HL-60 (cell line): ENCODE data around the gene KSR1.
"Not testable (repeated sequence)": the region's sequence is repeated elsewhere in the genome, so short reads cannot be mapped to it uniquely, and the experiment has no call there.

ENCODE experiments used
- DNase-seq, 2 experiments: peaks; one replicate each; pipeline ENCODE4 v3.0.0-alpha.2; 2010 to 2020; ENCODE audit warnings: low read depth in 1 of 2, low spot score in 1 of 2
- H3K27ac ChIP-seq: fragments of 250-450 bp; sonication (Bioruptor Pico); replicated peaks from 2 replicates; pipeline ENCODE4 v1.5.1; 2020; ENCODE audit warnings: mild to moderate bottlenecking, moderate library complexity
- H3K27me3 ChIP-seq: fragments of 250-450 bp; sonication (Bioruptor Pico); 2 replicates; pipeline ENCODE4 v1.5.1; 2021; ENCODE audit warnings: mild to moderate bottlenecking, moderate library complexity; ENCODE audit not compliant: insufficient read depth, poor library complexity, severe bottlenecking
- H3K4me3 ChIP-seq: replicated peaks from 2 replicates; pipeline ENCODE4 v1.5.1; 2011; ENCODE audit warnings: mild to moderate bottlenecking, control low read depth, low read length; ENCODE audit not compliant: insufficient read depth
- GABPA ChIP-seq: IDR thresholded peaks from 2 replicates; pipeline ENCODE4 v1.6.1; 2012; ENCODE audit warnings: low read depth
- POLR2AphosphoS5 ChIP-seq: IDR thresholded peaks from 2 replicates; pipeline ENCODE4 v1.6.1; 2012; ENCODE audit warnings: low read depth
- SPI1 ChIP-seq: IDR thresholded peaks from 2 replicates; pipeline ENCODE4 v1.6.1; 2012; ENCODE audit warnings: low read depth, mild to moderate bottlenecking, borderline replicate concordance
- TF ChIP-seq, protein P1 (sequence below): IDR thresholded peaks from 2 replicates; pipeline ENCODE4 v1.6.1; 2012; ENCODE audit warnings: low read depth; ENCODE audit not compliant: insufficient replicate concordance
- TF ChIP-seq, protein P2 (sequence below): IDR thresholded peaks from one replicate; pipeline ENCODE4 v1.5.1; 2011; ENCODE audit warnings: low read length, control low read depth, inconsistent platforms; ENCODE audit not compliant: insufficient read depth

Gene KSR1

DNA sequence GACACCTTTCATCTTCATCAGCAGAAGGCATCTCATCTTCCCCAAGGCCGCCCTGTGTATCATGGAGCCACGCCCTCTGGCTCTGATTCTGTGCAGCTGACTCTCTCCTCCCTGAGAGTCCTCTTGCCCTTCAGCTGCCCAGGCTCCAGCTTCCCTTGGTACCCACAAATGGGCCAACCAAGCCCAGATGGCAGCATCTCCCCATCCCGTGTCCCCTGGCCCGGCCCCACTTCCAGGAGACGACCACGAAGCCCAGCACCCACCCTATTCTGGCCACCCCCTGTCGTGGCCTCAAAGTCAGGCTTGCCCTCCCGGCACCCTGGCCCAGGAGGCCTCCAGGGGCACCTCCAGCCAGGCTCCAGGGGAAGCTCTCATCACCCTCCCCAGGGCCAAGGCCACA, 31.3 kb upstream of the KSR1 start:
- no peak for DNase-seq
- Histone ChIP-seq H3K27ac (no peak overlapping the region), H3K4me3 (no peak overlapping the region), H3K27me3 (no peaks in the 10 kb centered on the region)
- no peak for TF ChIP-seq SPI1
- no peak for TF ChIP-seq GABPA
- TF ChIP-seq, protein P1, sequence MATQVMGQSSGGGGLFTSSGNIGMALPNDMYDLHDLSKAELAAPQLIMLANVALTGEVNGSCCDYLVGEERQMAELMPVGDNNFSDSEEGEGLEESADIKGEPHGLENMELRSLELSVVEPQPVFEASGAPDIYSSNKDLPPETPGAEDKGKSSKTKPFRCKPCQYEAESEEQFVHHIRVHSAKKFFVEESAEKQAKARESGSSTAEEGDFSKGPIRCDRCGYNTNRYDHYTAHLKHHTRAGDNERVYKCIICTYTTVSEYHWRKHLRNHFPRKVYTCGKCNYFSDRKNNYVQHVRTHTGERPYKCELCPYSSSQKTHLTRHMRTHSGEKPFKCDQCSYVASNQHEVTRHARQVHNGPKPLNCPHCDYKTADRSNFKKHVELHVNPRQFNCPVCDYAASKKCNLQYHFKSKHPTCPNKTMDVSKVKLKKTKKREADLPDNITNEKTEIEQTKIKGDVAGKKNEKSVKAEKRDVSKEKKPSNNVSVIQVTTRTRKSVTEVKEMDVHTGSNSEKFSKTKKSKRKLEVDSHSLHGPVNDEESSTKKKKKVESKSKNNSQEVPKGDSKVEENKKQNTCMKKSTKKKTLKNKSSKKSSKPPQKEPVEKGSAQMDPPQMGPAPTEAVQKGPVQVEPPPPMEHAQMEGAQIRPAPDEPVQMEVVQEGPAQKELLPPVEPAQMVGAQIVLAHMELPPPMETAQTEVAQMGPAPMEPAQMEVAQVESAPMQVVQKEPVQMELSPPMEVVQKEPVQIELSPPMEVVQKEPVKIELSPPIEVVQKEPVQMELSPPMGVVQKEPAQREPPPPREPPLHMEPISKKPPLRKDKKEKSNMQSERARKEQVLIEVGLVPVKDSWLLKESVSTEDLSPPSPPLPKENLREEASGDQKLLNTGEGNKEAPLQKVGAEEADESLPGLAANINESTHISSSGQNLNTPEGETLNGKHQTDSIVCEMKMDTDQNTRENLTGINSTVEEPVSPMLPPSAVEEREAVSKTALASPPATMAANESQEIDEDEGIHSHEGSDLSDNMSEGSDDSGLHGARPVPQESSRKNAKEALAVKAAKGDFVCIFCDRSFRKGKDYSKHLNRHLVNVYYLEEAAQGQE, result no peak
- no peak for TF ChIP-seq POLR2AphosphoS5
- TF ChIP-seq, protein P2, sequence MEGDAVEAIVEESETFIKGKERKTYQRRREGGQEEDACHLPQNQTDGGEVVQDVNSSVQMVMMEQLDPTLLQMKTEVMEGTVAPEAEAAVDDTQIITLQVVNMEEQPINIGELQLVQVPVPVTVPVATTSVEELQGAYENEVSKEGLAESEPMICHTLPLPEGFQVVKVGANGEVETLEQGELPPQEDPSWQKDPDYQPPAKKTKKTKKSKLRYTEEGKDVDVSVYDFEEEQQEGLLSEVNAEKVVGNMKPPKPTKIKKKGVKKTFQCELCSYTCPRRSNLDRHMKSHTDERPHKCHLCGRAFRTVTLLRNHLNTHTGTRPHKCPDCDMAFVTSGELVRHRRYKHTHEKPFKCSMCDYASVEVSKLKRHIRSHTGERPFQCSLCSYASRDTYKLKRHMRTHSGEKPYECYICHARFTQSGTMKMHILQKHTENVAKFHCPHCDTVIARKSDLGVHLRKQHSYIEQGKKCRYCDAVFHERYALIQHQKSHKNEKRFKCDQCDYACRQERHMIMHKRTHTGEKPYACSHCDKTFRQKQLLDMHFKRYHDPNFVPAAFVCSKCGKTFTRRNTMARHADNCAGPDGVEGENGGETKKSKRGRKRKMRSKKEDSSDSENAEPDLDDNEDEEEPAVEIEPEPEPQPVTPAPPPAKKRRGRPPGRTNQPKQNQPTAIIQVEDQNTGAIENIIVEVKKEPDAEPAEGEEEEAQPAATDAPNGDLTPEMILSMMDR, result no peak

DNA sequence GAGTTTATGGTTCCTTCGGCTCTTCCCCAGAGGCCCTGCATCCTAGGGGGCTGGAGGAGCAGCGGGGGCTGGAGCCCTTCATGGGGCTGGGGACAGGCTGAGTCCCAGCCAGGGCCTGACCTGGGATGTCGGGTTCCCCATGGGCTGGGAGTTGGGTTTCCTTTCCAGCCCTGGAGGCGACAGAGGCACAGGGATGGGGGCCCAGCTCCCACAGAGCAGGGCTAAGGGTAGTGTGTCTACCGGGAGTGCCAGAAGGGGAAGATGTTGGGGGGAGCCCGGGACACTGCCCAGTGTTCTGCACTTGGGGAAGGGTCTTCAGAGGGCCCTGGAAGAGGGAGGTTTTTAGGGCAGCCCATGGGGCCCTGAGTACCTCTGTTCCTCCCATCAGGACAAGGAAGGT, 30.7 kb upstream of the KSR1 start:
- not testable (repeated sequence) for H3K27me3 ChIP-seq, H3K4me3 ChIP-seq, DNase-seq, H3K27ac ChIP-seq

DNA sequence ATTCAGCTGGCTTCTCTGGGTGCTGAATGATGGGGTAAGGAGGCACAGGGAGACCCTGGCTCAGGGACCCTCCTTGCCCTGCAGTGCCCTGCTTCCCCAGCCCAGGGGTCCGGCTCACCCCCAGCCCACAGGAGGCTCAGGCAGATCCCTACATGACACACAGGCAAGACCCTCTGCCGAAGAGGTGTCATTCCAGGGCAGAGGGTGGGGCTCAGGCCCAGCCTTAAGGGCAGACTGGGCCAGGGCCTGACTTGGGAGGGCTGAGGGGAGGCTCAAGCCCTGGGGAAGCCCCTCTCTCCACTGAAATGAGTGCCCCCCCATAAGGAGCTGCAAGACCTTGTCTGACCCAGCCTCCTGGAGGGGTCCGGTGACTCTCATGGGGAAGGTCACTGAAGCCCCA, 30.3 kb upstream of the KSR1 start:
- no peaks in the 10 kb centered on the region for H3K27me3 ChIP-seq

DNA sequence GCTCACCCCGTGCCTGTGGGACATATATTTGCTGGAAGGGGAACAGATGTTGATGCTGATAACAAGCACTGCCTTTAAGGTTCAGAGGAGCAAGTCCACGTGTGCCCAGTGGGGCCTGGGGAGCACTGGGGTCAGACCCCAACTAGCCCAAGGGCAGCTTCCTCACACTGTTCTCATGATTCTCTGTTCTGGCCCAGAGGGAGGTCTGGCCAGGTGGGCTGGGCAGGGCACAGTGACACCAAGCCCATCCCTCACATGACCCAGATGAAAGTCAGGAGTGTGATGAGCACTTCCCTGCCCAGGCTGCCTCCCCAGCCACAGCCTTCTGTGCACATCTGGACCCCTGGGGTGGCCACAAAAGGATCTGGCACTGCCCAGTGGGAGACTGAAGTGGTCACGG, 29.8 kb upstream of the KSR1 start:
- not testable (repeated sequence) for H3K27me3 ChIP-seq

More for the DNA sequence above, 30.3 kb upstream of the KSR1 start:
- no peak for DNase-seq
- TF ChIP-seq, protein P1, result no peak
- Histone ChIP-seq H3K4me3 (no peak overlapping the region), H3K27ac (no peak overlapping the region)

DNA sequence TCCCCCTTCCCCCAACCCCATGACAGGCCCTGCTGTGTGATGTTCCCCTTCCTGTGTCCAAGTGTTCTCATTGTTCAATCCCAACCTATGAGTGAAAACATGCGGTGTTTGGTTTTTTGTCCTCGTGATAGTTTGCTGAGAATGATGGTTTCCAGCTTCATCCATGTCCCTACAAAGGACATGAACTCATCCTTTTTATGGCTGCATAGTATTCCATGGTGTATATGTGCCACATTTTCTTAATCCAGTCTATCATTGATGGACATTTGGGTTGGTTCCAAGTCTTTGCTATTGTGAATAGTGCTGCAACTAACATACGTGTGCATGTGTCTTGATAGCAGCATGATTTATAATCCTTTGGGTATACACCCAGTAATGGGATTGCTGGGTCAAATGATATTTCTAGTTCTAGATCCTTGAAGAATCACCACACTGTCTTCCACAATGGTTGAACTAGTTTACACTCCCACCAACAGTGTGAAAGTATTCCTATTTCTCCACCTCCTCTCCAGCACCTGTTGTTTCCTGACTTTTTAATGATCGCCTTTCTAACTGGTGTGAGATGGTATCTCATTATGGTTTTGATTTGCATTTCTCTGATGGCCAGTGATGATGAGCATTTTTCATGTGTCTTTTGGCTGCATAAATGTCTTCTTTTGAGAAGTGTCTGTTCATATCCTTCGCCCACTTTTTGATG, 28.9 kb upstream of the KSR1 start:
- not testable (repeated sequence) for H3K27me3 ChIP-seq, DNase-seq, H3K4me3 ChIP-seq, H3K27ac ChIP-seq

More for the DNA sequence above, 29.8 kb upstream of the KSR1 start:
- H3K4me3 ChIP-seq, H3K27ac ChIP-seq, DNase-seq: not testable (repeated sequence)

DNA sequence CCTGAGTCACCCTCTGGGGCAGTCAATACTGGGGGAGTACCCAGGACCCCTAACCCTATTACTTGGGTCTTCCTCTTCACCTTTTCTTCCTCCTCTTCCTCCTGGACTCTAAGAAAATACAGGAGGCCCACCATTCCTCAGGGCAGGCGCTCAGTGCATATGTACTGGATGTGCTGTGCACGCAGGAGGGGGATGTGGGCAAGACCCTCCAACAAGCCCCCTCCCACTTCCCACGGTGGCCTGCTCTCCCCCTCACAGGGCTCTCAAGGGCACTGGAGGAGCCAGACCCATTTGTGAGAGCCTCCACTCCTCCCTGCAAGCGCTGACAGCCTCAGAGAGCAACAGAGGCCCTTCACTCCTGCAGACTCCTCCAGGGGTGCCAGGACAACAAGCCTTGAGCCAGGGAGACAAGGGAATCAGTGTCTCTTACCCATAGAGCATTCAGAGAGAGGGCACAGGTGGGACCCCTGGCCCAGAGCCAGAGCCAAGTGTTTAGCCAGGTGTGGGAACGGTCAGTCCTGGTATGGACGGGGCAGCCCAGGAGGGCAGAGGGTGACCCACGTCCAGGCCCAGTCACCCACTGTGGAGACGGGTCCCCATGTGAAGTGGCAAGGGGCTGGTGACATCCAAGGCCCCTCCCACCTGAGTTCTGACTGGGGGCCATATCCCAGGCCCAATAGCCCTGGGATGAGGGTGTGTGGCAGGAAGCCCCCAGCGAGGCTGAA, 27.3 kb upstream of the KSR1 start:
- no peak overlapping the region for H3K4me3 ChIP-seq
- TF ChIP-seq, protein P1, result no peak
- TF ChIP-seq POLR2AphosphoS5 (no peak), GABPA (no peak), SPI1 (no peak)
- TF ChIP-seq, protein P2, result no peak
- no peak for DNase-seq
- no peak overlapping the region for H3K27ac ChIP-seq
- H3K27me3 ChIP-seq, result no peaks in the 10 kb centered on the region
